ENCODE measurements around the gene ABL1. TPM values are rescaled to one million over a fixed set of nuclear protein-coding genes. Genes with fewer than 3 reads are reported as not detected.

Gene ABL1
- total RNA-seq, 1 donor from 2014 or later: 52.1 TPM

- Histone ChIP-seq H3K4me3 (no peak overlapping the region), H3K27me3 (peaks cover 11% of the 10 kb centered on the region), H3K9me3 (no peaks in the 10 kb centered on the region), H3K36me3 (no peaks in the 10 kb centered on the region), H3K27ac (no peak overlapping the region), H3K4me1 (no peaks in the 10 kb centered on the region)
- TF ChIP-seq, protein P1, sequence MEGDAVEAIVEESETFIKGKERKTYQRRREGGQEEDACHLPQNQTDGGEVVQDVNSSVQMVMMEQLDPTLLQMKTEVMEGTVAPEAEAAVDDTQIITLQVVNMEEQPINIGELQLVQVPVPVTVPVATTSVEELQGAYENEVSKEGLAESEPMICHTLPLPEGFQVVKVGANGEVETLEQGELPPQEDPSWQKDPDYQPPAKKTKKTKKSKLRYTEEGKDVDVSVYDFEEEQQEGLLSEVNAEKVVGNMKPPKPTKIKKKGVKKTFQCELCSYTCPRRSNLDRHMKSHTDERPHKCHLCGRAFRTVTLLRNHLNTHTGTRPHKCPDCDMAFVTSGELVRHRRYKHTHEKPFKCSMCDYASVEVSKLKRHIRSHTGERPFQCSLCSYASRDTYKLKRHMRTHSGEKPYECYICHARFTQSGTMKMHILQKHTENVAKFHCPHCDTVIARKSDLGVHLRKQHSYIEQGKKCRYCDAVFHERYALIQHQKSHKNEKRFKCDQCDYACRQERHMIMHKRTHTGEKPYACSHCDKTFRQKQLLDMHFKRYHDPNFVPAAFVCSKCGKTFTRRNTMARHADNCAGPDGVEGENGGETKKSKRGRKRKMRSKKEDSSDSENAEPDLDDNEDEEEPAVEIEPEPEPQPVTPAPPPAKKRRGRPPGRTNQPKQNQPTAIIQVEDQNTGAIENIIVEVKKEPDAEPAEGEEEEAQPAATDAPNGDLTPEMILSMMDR (IDR thresholded peaks at IDR 0.05): no peak
- ATAC-seq (no peak), DNase-seq (no peak)
- intact Hi-C loops (cut with DNase I): no loop called here
These were observed 83.2 kb downstream of the ABL1 start for GRCh38 chr9:130918101-130918825.

- TF ChIP-seq, protein P1 (IDR thresholded peaks at IDR 0.05): no peak
- intact Hi-C loops (cut with DNase I): no loop called here
- no peak for ATAC-seq
- no peak overlapping the region for H3K4me3 ChIP-seq
- peaks cover 18% of the 10 kb centered on the region for H3K27me3 ChIP-seq
- H3K4me1 ChIP-seq: no peaks in the 10 kb centered on the region
- H3K9me3 ChIP-seq: no peaks in the 10 kb centered on the region
- H3K36me3 ChIP-seq: no peaks in the 10 kb centered on the region
- no peak for DNase-seq
- no peak overlapping the region for H3K27ac ChIP-seq
These were observed 83.9 kb downstream of the ABL1 start for GRCh38 chr9:130918826-130919558.

DNA sequence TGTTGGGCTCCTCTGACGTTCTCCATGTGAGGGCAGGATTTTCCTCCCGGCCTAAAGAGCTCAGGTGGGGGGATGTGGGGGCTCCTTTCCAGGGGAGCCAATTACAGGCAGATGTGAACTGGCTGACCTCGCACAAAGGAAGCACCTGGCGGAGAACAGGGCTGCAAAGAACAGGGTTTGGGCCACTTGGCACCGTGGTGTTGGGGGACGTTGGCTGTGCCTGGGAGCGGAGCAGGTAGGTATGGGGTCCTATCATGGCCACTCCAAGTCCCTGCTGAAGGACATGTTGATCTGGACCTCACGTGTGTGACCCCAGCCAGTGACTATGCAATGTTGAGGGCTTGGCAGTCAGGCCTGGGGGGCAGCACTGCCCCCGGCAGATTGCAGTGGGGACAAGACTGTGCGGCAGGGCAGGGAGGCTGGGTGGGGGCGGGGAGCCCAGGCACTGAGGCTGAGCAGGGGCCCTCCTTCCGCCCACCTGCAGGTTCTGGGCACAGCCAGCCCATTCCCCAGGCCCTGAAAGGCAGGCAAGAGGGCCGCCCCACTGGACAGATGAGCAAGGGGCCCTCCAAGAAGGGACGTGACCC lies 84.6 kb downstream of the ABL1 start:
- H3K36me3 ChIP-seq: no peaks in the 10 kb centered on the region
- peaks cover 21% of the 10 kb centered on the region for H3K27me3 ChIP-seq
- no peaks in the 10 kb centered on the region for H3K9me3 ChIP-seq
- H3K4me3 ChIP-seq: no peak overlapping the region
- intact Hi-C loops (cut with DNase I): no loop called here
- no peaks in the 10 kb centered on the region for H3K4me1 ChIP-seq
- ATAC-seq: no peak
- H3K27ac ChIP-seq: no peak overlapping the region
- TF ChIP-seq, protein P1 (IDR thresholded peaks at IDR 0.05): no peak
- no peak for DNase-seq

GRCh38 chr9:130920233-130920632 lies 85.2 kb downstream of the ABL1 start:
- no peak overlapping the region for H3K27ac ChIP-seq
- H3K9me3 ChIP-seq: no peaks in the 10 kb centered on the region
- H3K27me3 ChIP-seq: peaks cover 21% of the 10 kb centered on the region
- DNase-seq (no peak), ATAC-seq (no peak)
- no peak overlapping the region for H3K4me3 ChIP-seq
- intact Hi-C loops (cut with DNase I): no loop called here
- H3K36me3 ChIP-seq: no peaks in the 10 kb centered on the region
- no peaks in the 10 kb centered on the region for H3K4me1 ChIP-seq
- TF ChIP-seq, protein P1 (IDR thresholded peaks at IDR 0.05): no peak

- Histone ChIP-seq H3K27ac (no peak overlapping the region), H3K4me1 (no peaks in the 10 kb centered on the region), H3K4me3 (no peak overlapping the region), H3K9me3 (no peaks in the 10 kb centered on the region), H3K36me3 (no peaks in the 10 kb centered on the region), H3K27me3 (peaks cover 21% of the 10 kb centered on the region)
- TF ChIP-seq, protein P1 (IDR thresholded peaks at IDR 0.05): no peak
- intact Hi-C loops (cut with DNase I): no loop called here
- DNase-seq: no peak
- no peak for ATAC-seq
These were observed 85.8 kb downstream of the ABL1 start for GRCh38 chr9:130920762-130921299.
